Measurements from ENCODE around the gene FGGY. TPM values are rescaled to one million over a fixed set of nuclear protein-coding genes. Genes with fewer than 3 reads are reported as not detected.

The FGGY gene, protein sequence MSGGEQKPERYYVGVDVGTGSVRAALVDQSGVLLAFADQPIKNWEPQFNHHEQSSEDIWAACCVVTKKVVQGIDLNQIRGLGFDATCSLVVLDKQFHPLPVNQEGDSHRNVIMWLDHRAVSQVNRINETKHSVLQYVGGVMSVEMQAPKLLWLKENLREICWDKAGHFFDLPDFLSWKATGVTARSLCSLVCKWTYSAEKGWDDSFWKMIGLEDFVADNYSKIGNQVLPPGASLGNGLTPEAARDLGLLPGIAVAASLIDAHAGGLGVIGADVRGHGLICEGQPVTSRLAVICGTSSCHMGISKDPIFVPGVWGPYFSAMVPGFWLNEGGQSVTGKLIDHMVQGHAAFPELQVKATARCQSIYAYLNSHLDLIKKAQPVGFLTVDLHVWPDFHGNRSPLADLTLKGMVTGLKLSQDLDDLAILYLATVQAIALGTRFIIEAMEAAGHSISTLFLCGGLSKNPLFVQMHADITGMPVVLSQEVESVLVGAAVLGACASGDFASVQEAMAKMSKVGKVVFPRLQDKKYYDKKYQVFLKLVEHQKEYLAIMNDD
- total RNA-seq, result 1 to 10 TPM; 5.7 to 7.2 TPM

DNA sequence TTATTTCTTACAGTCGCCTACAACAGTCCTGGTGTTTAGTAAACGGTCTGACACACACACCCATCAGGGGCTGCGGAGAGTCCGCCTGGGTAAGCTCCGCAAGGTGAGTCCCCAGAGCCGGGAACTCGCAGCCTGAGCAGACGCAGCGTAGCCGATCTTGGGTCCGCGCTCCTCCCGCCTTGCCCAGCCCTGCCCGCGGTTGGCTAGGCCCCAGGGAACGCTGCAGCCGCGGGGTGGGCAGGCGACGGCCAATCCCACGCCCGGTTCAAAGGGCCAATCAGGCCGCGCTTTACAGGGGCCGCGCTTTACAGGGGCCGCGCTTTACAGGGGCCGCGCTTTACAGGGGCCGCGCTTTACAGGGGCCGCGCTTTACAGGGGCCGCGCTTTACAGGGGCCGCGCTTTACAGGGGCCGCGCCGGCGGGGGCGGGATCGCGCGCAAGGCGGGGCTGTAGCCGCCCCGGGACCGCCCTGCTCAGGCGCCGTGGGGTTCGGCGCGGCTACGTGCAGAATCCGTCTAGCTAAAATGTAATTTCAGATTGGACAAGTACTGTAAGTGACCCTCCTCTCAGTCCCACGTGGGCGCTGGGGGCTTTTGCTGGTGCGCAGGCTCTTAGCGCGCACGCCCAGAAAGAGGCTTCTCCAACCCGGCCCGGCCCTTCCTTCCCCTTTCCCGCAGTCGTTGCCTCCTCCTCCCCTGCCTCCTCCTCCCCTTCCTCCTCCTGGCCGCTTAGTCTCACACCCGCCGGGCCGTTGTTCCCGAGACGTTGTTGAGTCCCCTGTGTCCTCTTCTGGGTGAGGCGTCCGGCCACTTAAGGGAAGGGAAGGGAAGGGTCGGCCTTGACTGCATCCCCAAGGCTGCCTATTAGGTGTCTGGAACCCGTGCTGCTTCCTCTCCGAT is at the start of gene FGGY:
Gene FGGY, plus strand, starts transcription at position 737 of the 899 bp plus-strand sequence. CDS start 24,456 bp downstream, outside the sequence.

Small RNA genes lying within 50 kb of the gene (small RNA-seq; reads per million reads assigned to genes)
- 0 reads per million in 2 donors for gene MIR4711

All from melanocyte of skin (primary cell).